ENCODE measurements around the gene RFTN2.

DNA sequence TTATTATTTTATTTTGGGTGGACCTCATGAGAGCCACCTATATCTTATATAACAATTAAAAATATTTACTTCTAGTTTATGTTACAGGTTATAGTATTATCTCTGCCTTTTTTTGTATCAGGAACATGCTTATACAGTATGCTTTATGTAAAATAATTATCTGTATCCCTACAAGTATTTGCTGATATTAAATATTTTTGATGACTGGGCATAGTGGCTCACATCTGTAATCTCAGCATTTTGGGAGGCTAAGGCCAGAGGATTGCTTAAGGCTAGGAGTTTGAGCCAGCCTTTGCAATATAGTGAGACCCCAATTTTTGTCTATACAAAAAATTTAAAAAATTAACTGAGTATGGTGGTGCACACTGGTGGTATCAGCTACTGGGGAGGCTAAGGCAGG is 119.9 kb downstream of the RFTN2 start:
- TF ChIP-seq, protein P1, sequence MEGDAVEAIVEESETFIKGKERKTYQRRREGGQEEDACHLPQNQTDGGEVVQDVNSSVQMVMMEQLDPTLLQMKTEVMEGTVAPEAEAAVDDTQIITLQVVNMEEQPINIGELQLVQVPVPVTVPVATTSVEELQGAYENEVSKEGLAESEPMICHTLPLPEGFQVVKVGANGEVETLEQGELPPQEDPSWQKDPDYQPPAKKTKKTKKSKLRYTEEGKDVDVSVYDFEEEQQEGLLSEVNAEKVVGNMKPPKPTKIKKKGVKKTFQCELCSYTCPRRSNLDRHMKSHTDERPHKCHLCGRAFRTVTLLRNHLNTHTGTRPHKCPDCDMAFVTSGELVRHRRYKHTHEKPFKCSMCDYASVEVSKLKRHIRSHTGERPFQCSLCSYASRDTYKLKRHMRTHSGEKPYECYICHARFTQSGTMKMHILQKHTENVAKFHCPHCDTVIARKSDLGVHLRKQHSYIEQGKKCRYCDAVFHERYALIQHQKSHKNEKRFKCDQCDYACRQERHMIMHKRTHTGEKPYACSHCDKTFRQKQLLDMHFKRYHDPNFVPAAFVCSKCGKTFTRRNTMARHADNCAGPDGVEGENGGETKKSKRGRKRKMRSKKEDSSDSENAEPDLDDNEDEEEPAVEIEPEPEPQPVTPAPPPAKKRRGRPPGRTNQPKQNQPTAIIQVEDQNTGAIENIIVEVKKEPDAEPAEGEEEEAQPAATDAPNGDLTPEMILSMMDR (IDR thresholded peaks at IDR 0.05 in 8 of 11, conservative IDR thresholded peaks at IDR 0.05 in 3 of 11), result no peak
- TF ChIP-seq POLR2A (IDR thresholded peaks at IDR 0.05), result no peak
- TF ChIP-seq POLR2AphosphoS5 (IDR thresholded peaks at IDR 0.05), result no peak
